Mucosa of descending colon (tissue), 3 donors: ENCODE results near the gene SHISAL1. TPM values are rescaled to one million over a fixed set of nuclear protein-coding genes. Genes with fewer than 3 reads are reported as not detected.

ENCODE experiments used
- ATAC-seq: fragments of 200-7000 bp; cut with Tn5 transposase; one replicate; pipeline ENCODE4 v1.9.1; 2020; ENCODE audit warnings: mild to moderate bottlenecking, moderate library complexity
- DNase-seq, 3 donors: peaks; one replicate each; pipeline ENCODE4 v3.0.0-alpha.2; 2020
- H3K36me3 ChIP-seq: fragments of 200-600 bp; one replicate; pipeline ENCODE4 v1.8.0; 2021; ENCODE audit warnings: low read depth, mild to moderate bottlenecking
- H3K4me1 ChIP-seq: fragments of 200-600 bp; one replicate; pipeline ENCODE4 v1.8.0; 2021; ENCODE audit warnings: low read depth, mild to moderate bottlenecking
- H3K4me3 ChIP-seq: fragments of 200-600 bp; one replicate; pipeline ENCODE4 v1.8.0; 2021; ENCODE audit warnings: mild to moderate bottlenecking
- H3K9me3 ChIP-seq: fragments of 200-600 bp; one replicate; pipeline ENCODE4 v1.8.0; 2021; ENCODE audit warnings: mild to moderate bottlenecking
- intact Hi-C, 2 donors: fragments of 100-400 bp; cut with DNase I in 1 of 2; cut with micrococcal nuclease in 1 of 2; formaldehyde crosslinking; loops; one replicate each; pipeline versions ENCODE4 v1.11.0 to v1.11.1; 2022; cut with DNase I, micrococcal nuclease
- total RNA-seq, 3 donors: library from RNA; stranded (reverse); fragmentation: NEBNext Ultra II Directional in 2 of 3; extraction: Animal tissue kit (Norgen Biotek cat#: 25700) in 2 of 3; gene quantifications; one replicate each; pipeline versions ENCODE4 v1.2.1 to v1.2.4, GENCODE V29; 2021 to 2023
- TF ChIP-seq, protein P1 (sequence below): fragments of 200-600 bp; IDR thresholded peaks from one replicate; pipeline ENCODE4 v1.8.0; 2022; ENCODE audit warnings: antibody characterized with exemption, mild to moderate bottlenecking
- donor health status: DM: no; HTN: no; CAD: no; lungs with moderate emphysema.
- donor health status: DM: no; HTN: no; CAD: no.
- donor health status: DM: no; HTN: yes; CAD: no.

SHISAL1 gene
- total RNA-seq, 3 donors from 2014 or later, result 0.38 to 34.3 (median 1.1) TPM

DNA sequence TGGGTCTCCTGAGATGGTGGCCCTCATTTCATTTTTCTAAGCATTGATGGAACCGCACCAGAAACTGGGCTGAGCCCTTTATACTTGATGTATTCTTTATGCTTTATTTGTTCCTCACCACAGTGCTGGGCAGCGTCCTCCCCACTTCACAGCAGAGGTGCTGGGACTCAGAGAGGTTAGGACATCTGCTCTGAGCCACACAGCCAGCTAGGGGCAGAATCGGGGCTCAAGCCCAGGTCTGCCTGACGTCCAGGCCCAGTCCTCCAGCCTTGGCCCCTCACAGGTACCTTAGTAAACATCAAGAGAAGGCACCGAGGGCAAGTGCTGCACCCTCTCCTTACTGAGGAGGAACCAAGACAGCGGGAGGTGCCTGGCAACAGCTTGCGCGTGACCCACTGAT, 20.2 kb upstream of the SHISAL1 start:
- ATAC-seq (no peak), DNase-seq (no peak)
- TF ChIP-seq, protein P1, sequence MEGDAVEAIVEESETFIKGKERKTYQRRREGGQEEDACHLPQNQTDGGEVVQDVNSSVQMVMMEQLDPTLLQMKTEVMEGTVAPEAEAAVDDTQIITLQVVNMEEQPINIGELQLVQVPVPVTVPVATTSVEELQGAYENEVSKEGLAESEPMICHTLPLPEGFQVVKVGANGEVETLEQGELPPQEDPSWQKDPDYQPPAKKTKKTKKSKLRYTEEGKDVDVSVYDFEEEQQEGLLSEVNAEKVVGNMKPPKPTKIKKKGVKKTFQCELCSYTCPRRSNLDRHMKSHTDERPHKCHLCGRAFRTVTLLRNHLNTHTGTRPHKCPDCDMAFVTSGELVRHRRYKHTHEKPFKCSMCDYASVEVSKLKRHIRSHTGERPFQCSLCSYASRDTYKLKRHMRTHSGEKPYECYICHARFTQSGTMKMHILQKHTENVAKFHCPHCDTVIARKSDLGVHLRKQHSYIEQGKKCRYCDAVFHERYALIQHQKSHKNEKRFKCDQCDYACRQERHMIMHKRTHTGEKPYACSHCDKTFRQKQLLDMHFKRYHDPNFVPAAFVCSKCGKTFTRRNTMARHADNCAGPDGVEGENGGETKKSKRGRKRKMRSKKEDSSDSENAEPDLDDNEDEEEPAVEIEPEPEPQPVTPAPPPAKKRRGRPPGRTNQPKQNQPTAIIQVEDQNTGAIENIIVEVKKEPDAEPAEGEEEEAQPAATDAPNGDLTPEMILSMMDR, result no peak
- Histone ChIP-seq H3K9me3 (no peaks in the 10 kb centered on the region), H3K36me3 (no peaks in the 10 kb centered on the region), H3K4me3 (no peak overlapping the region), H3K4me1 (no peaks in the 10 kb centered on the region)
- intact Hi-C loops, result no loop called here

DNA sequence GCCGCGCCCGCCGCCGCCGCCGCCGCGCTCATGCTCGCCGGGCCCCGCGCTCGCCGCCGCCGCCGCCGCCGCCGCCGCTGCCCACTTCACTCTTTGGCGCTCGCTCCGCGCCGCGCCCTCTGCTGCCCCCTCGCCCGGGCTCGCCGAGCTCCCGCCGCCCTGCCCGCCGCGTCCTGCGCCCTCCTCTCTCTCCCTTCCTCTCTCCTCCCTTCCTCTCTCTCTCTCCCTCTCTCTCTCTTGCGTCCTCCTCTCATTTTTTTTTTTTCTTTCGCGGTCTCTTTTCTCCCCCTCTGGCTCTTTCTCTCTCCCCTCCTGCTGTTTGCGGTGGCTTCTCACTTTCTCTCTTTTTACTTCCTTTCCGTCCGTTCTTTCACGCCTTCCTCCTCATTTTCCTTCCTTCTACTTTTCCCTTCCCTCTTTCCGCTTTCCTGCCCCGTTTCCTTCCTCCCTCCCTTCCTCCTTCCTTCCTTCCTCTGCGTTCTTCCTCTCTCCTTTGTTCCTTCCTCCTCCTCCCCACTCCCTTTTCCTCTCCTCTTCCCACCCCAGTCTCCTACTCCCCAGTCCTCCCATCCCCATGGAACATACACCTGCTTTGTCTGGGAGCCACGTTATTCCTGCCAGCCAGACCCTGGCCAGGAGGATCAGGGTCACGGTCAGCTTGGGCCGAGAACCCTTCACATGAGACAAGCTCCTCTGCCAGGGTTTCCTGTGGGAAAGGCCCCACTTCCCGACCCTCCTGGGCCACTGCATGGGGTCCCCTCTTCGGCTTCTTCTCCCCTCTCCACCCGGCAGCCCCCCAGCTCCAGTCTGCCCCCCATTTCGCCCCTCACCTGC, 19.3 kb upstream of the SHISAL1 start:
- TF ChIP-seq, protein P1, result no peak
- no peak for DNase-seq
- intact Hi-C loops, result no loop called here
- no peak overlapping the region for H3K4me3 ChIP-seq
- no peak for ATAC-seq
- H3K4me1 ChIP-seq, result no peaks in the 10 kb centered on the region
- no peaks in the 10 kb centered on the region for H3K9me3 ChIP-seq
- H3K36me3 ChIP-seq, result no peaks in the 10 kb centered on the region

DNA sequence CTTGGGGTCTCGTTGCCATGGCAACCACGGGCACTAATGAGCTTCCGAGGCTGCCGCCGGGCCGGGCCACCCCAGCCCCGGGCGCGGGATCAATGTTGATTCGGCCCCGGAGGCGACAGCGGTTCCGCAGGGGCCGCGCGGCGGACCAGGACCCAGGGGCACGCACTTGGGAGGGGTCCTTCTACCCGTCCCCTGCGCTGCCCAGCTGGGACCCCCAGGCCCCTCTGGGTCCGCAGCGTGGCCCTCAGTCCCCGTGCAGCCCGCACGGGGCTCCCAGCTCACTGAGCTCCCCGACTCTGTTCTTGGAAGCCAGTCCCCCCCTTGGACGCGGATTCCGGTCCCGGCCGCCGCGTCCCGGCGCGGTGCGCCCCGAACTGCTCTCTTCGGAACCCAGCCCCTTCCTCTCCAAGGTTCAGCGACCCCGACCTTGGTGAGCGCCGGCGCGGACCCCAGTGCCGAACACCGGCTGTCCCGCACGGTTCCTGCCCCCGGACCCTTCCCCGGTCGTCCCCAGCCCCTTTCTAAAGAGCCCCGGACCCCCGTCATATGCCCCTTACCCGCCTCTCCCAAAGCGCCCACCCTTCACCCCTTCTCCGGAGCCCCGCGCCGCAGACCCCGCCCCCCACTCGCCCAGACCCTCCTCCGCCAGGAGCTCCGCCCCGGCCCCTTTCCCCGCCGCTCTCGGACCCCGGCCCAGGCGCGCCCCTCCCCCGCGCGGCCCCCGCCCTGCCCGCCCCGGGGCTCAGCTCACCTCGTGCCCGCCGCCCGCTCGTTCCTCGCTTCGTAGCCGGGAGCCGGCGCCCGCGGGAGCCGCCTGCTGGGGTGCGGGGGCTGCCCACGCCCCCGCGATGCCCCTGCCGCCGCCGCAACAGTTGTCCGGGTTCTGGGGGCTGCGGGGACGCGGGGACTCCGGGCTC, 18.3 kb upstream of the SHISAL1 start:
- no peaks in the 10 kb centered on the region for H3K36me3 ChIP-seq
- ATAC-seq (no peak), DNase-seq (no peak)
- H3K4me1 ChIP-seq, result no peaks in the 10 kb centered on the region
- intact Hi-C loops, result no loop called here
- no peak overlapping the region for H3K4me3 ChIP-seq
- no peaks in the 10 kb centered on the region for H3K9me3 ChIP-seq
- TF ChIP-seq, protein P1, result no peak

DNA sequence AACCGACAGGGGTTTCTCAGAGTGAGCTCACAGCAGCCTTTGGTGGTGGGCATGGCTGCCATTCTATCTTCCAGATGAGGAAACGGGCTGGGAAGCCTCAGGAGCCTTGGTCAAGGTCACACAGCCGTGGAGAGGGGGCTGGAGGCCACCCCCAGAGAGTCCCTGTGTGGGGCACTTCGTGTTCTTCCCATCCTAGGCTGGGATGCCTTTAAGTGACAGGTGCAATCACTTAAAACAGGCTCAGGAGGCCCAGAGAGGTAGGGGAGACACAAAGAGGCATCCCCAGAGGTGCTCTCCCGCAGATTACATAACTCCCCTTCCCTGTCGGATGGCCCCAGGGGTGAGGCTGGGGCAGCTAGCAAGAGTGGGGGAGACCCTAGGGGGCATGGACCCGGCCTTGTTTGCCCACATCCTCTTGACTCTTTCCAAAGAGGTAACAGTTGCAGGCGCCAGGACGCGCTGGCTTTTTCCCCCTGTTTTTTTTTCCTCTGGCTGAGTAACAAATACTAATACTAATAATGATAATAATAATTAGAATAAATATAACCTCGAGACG, 17.5 kb upstream of the SHISAL1 start:
- Histone ChIP-seq H3K4me3 (no peak overlapping the region), H3K36me3 (no peaks in the 10 kb centered on the region), H3K4me1 (no peaks in the 10 kb centered on the region), H3K9me3 (no peaks in the 10 kb centered on the region)
- no peak for DNase-seq
- no peak for ATAC-seq
- intact Hi-C loops, result no loop called here
- TF ChIP-seq, protein P1, result no peak

DNA sequence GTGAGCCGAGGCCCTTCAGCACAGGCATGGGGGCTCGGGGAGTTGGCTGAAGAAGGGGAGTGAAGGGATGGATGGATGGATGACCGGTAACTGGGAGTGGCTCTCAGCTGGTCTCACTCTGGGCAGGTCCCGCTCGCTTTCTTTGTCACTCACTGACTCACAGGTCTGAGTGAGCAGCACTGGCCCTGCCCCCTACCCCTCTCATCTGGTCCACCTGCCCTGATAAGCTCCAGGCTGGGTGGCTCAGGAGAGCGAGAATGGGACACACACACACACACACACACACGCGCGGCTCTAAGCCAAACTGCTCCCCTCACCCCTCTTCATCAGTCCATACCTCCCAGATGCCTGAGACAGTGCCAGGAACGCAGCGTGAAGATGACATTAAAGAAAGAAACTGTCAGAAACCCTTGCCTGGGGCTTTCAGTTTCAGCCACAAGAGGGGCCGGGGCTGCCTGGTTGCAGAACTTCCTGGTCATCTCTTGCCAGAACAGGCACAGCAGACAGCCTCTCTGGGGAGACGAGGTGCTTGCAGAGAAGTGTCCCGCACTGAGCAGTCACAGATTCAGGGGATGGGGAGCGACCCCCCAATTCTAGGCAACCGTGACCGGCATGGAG, 16.5 kb upstream of the SHISAL1 start:
- H3K4me3 ChIP-seq, result no peak overlapping the region
- H3K9me3 ChIP-seq, result no peaks in the 10 kb centered on the region
- H3K36me3 ChIP-seq, result no peaks in the 10 kb centered on the region
- ATAC-seq (no peak), DNase-seq (peak in 1 of 3 donors; percentile 33)
- intact Hi-C loops, result no loop called here
- TF ChIP-seq, protein P1, result no peak
- H3K4me1 ChIP-seq, result no peaks in the 10 kb centered on the region
